Left forelimb (tissue), 1 donor: ENCODE results near the gene LTBP1.

Experiments used
- DNase-seq: peaks from one replicate; pipeline ENCODE4 v3.0.0-alpha.2; 2018; ENCODE audit warnings: low spot score

Gene LTBP1

DNA sequence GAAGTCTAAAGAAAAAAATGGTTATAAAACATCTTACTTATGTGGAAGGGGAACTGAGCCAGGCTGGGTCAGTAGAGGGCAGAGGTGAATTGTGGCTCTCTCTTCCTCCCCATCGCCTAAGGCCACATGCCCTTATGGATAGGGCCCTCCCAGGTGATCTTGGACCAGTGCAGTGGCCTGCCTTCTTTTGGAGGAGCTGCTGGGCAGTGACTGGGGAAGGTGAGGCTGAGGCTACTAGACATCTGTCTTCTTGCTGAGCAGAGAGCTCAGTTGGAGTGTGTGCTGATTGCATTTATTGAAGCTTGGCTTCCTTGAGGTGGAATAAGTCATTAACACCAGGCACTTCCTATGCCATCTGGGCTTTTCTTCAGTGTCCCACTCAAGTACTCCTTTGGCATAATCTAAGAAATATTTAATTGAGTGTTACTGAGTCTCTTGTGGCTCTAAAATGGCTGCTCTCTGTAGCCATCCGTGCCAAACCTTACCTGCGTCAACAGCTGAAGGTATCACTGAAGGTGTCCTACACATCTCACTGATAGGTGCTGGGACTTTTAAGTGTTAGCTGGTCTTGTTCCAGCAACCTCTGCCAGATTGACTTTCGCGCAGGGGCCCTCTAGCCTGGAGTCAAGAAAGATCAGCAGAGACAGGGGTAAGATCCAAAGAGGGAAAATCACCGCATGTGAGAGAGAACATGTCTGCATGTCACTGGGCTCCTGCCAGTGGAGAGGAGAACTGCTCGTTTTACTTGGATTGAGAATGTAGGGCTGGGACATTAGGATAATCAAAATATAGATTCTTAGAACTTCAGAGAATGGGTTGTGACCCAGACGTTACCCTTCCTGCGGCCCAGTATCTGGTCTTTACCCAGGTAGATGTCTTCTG is 256.1 kb downstream of the LTBP1 start:
- no peak for DNase-seq

DNA sequence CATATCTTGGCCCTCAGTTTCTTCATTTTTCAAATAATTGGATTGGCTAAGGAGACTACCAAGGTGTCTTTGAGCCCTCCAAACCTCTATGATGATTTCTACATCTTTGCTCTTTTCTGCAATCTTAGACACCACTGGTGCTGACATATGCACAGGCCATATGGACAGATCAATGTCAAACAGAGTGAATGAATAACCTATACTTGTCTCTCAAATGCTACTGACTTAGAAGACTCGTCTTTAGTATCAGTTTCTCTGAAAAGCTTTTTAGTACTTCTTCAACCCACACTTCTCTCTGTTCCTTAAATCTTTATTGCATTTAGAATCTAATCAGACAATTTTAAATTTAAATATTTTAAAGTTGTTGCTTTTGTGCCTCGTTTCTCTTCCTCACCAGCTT is 258.2 kb downstream of the LTBP1 start:
- no peak for DNase-seq

DNA sequence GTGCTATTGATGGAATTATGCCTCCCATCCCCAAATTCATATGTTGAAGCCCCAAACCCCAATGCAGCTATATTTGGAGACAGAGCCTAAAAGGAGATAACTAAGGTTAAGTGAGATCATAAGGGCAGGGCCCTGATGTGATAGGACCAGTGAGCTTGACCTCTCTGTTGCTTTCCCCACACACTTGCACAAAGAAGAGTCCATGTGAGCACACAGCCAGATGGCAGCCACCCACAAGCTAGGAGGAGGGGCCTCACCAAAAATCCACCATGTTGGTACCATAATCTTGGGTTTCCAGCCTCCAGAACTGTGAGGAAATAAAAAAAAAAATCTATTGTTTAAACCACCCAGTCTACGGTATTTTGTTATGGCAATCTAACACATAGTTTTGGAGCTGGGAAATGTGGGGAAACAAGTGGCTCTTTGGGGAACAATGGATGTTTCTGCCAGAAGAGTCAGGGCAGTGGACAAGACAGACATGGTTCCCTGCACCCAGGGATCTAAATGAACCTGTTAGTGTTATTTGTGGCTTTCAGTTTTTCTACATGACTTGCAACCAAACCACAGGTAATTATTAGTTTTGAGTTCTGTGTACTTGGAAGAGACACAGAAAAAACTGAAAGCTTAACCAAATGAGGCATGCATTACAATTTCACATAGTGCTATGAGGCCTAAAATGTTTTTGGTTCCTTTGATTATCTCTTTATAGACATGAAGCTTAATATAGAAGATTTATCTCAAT is 259.1 kb downstream of the LTBP1 start:
- DNase-seq = no peak

GRCh38 chr2:33207151-33207740 is 260.5 kb downstream of the LTBP1 start:
- no peak for DNase-seq

- no peak for DNase-seq
Observed at GRCh38 chr2:33208400-33208799, 261.6 kb downstream of the LTBP1 start.

GRCh38 chr2:33209976-33210375 is 263.2 kb downstream of the LTBP1 start:
- DNase-seq = no peak

GRCh38 chr2:33210626-33211025 is 263.9 kb downstream of the LTBP1 start:
- no peak for DNase-seq

- DNase-seq = no peak
Observed at GRCh38 chr2:33212151-33212550, 265.4 kb downstream of the LTBP1 start.

DNA sequence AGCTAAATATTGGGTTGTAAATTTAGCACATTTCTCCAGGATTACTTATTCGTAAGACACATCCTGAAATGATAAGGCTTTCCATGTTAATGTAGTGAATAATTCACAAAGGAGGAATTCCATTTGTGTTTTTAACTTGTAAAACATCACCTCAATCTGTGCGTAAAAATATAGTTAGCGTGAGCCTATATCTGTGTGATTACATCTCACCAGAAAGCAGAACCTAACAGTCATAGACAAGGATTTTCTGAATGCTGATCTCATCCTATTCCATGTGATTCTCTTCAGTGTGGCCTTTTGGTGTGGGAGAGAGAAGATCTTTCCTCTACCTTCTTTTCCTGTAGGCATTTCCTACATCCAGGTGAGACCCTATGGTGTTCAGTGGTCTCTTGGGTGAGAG is 266.5 kb downstream of the LTBP1 start:
- no peak for DNase-seq

- no peak for DNase-seq
Observed at GRCh38 chr2:33213648-33214047, 266.9 kb downstream of the LTBP1 start.

DNA sequence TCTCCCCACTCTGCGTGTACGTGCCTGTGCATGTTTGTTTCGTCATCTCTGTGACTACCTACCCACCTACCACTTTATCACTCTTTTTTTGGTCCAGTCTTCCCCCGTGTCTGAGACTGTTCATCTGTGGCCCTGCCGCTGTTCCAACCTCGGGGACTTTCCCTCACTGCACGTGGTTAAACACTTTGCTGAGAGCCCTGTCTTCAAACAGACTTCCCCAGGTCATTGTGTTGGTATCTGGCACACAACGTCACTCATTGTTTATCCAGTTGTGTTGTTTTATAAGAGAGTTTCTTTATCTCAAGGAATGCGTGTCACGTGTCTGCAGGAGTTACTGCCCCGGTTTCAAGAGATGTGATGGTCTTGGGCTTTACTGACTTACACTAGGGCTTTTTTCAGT is 267.7 kb downstream of the LTBP1 start:
- DNase-seq = no peak

GRCh38 chr2:33214857-33215256 is 268.1 kb downstream of the LTBP1 start:
- no peak for DNase-seq

DNA sequence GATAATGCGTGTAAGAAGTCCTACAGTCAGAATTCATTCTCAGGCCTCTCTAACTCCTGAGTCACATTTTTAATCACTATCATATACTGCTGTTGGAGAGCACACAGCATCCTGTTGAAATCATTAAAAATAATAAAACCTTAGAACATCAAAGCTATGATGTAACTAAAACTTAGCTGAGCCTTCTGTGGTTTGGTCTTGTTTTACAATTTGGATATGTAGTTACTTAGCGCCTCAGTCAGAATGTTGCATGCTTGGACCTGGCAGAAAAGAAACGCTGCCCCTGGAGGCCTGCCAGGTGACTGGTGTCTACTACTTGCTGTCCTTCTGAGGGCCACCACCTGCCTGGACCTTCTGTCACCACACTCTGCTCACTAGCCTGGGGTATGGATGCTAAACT is 268.5 kb downstream of the LTBP1 start:
- DNase-seq = no peak

DNA sequence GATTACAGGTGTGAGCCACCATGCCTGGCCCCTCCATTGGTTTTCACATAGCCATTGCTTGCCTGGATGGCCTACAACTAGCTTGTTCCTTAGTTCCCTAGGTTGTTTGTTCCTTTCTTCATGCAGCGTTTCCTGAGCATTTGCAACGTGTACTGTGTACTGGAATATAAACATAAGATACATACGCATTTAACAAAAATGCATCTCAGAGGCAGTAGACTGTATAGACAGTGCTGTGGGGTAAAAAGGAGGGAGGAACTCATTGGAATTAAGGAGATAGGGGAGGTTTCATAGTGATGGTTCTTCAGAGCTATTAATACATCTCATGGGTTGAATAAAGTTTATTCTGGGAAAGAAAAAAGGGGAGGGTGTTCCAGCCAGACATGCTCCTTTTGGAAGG is 269.2 kb downstream of the LTBP1 start:
- DNase-seq = no peak

DNA sequence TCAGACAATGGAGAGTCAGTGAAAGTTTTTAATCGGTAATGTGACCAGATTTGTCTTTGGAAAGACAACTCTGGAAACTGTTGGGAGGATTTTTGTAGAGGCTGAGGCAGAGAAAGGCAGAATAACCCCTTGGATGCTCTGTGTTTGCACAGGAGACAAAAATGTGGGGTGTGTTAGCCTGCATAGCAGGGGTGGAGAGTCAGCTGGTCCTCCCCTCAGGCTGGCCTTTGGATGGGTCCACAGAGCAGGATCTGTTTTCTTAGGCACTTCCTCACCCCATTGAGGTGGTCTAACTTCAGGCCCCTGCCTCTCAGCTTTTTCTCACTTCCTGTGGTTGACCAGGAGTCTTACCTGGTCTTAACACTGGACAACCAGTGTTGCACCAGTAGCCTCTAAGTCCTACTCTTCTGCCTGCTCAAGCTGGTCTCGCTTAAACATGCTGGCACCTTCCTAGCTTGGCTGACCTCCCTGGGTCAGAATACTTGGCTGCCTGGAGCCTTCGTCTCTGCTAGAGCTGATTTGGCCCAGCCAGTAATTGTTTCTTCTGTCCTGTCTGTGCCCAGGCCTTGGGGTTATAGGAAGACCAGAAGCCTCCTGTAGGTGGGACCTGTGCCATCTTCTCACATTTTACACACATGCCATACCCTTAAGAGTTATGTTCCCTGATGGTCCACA is 269.9 kb downstream of the LTBP1 start:
- no peak for DNase-seq

DNA sequence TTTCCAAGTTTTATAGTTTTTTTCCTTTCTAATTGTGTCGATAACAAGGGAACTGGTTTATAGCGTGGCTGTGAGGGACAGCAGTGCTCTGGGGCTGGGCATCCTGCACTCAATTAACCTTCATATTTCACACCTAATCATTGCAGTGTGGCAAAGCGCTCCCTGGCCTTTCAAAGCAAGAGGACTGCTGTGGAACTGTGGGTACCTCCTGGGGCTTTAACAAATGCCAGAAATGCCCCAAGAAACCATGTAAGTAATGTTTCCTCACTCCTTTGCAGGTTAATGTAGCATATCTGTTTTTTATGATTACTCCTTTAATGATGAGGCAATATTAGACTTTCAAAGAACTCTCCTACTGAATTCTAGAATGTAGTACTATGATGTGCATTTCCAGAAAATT is 270.7 kb downstream of the LTBP1 start:
- no peak for DNase-seq

- DNase-seq = no peak
Observed at GRCh38 chr2:33219114-33219513, 272.4 kb downstream of the LTBP1 start.

GRCh38 chr2:33219850-33220275 is 273.1 kb downstream of the LTBP1 start:
- no peak for DNase-seq

DNA sequence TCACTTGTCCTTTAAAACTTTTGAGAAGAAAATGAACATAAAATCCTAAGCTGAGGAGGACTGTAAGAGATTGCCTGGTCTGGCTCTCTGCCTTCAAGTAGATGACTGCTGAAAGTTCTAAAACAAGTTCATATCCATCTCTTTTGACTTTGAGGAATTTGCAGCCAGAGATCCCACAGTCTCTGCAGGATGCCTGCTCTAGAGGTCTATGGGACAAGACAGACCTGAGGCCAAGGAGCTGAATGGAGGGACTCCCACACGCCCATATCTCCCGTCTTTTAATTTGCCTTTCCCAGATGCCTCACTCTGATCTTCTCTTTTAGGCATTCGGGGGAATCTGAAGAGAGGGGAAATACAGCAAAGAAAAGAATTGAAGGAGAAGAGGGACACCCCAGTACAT is 273.8 kb downstream of the LTBP1 start:
- no peak for DNase-seq

GRCh38 chr2:33221046-33221784 is 274.5 kb downstream of the LTBP1 start:
- DNase-seq = no peak

GRCh38 chr2:33222309-33222708 is 275.6 kb downstream of the LTBP1 start:
- no peak for DNase-seq

DNA sequence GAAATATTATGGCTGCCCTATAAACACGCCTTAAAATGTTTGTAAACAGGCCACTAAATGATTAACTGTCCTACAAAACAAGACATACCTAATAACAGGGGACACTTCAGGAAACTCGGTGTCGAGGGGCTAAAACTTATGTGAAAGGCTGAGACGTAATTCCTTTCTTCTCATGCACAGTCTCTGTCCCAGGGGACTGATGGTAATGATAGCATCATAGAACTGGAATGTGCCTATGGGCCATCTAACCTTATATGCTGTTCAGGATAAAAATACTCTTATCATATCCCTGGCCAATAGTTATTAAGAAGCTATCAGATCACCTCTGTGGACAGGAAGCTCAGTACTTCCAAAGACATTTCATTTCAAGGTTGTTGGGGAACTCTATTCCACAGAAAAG is 277.1 kb downstream of the LTBP1 start:
- DNase-seq = no peak
